K562 (cell line): ENCODE data around the gene ZBTB32. TPM values are rescaled to one million over a fixed set of nuclear protein-coding genes. Genes with fewer than 3 reads are reported as not detected.
A peak's percentile ranks its signal among the peaks of the same experiment; 100 is the strongest.

Experiments
- BCL6 ChIP-seq: fragments of 250-450 bp; sonication (Bioruptor Pico); IDR thresholded peaks from 2 replicates; pipeline ENCODE4 v1.4.0; 2020
- BRD4 ChIP-seq: fragments of 200-600 bp; sonication (generic); IDR thresholded peaks from 2 replicates; pipeline ENCODE4 v1.6.1; 2017; ENCODE audit warnings: inconsistent platforms
- EWSR1 ChIP-seq: fragments of 450-650 bp; IDR thresholded peaks from 2 replicates; pipeline ENCODE4 v1.6.1; 2018; ENCODE audit warnings: borderline replicate concordance, mild to moderate bottlenecking, low read depth, moderate library complexity; ENCODE audit not compliant: partially characterized antibody
- GATAD2B ChIP-seq: fragments of 450-650 bp; IDR thresholded peaks from 2 replicates; pipeline ENCODE4 v1.6.1; 2017; ENCODE audit warnings: mild to moderate bottlenecking, borderline replicate concordance
- KDM2B ChIP-seq: fragments of 250-450 bp; sonication (Bioruptor Pico); IDR thresholded peaks from 2 replicates; pipeline ENCODE4 v1.8.0; 2021; ENCODE audit warnings: mild to moderate bottlenecking, moderate library complexity
- KLF10 ChIP-seq: fragments of 250-450 bp; sonication (Bioruptor Pico); IDR thresholded peaks from 2 replicates; pipeline ENCODE4 v1.6.1; 2021; ENCODE audit warnings: matching md5 sums
- MTA3 ChIP-seq: fragments of 450-650 bp; formaldehyde crosslinking; IDR thresholded peaks from 2 replicates; pipeline ENCODE4 v1.6.1; 2017; ENCODE audit warnings: mild to moderate bottlenecking, borderline replicate concordance
- PYGO2 ChIP-seq: fragments of 450-650 bp; IDR thresholded peaks from 2 replicates; pipeline ENCODE4 v1.6.1; 2016; ENCODE audit warnings: mild to moderate bottlenecking, missing genetic modification characterization, moderate library complexity, missing compliant biosample characterization
- SRF ChIP-seq, 2 experiments: fragments of 250-450, 450-650 bp in 1 of 2; sonication (Bioruptor Pico) in 1 of 2; sonication (generic) in 1 of 2; formaldehyde crosslinking; IDR thresholded peaks; 2 replicates each; pipeline versions ENCODE4 v1.5.0 to v1.5.1; 2020 to 2022; ENCODE audit warnings: mild to moderate bottlenecking in 1 of 2, missing genetic modification reagents in 1 of 2
- TFE3 ChIP-seq: fragments of 450-650 bp; formaldehyde crosslinking; IDR thresholded peaks from 2 replicates; pipeline ENCODE4 v1.4.0; 2020; ENCODE audit warnings: mild to moderate bottlenecking, mixed read lengths
- THRAP3 ChIP-seq: fragments of 450-650 bp; IDR thresholded peaks from 2 replicates; pipeline ENCODE4 v1.6.1; 2016; ENCODE audit warnings: mild to moderate bottlenecking, inconsistent platforms, borderline replicate concordance
- ZBTB7A ChIP-seq: IDR thresholded peaks from 2 replicates; pipeline ENCODE4 v1.6.1; 2011; ENCODE audit warnings: low read depth, mild to moderate bottlenecking, low read length, moderate library complexity, borderline replicate concordance; ENCODE audit not compliant: control insufficient read depth
- ZNF408 ChIP-seq: fragments of 250-450 bp; sonication (Bioruptor Pico); IDR thresholded peaks from 2 replicates; pipeline ENCODE4 v1.4.0; 2020; ENCODE audit warnings: low read depth, mild to moderate bottlenecking, moderate library complexity
- polyA plus RNA-seq, 8 experiments: library from polyadenylated mRNA; depleted of rRNA in 4 of 8; stranded (reverse) in 5 of 8; unstranded in 3 of 8; fragments of >200 nt; fragmentation: Nextera tagmentation in 2 of 8; fragmentation: Illumina TruSeq in 1 of 8; extraction: Ambion mirVana in 2 of 8; extraction: Trizol in 1 of 8; gene quantifications; 2 replicates each; pipeline versions ENCODE4 v1.2.1 to v1.2.3, GENCODE V29; 2011 to 2014; ENCODE audit warnings: inconsistent platforms in 1 of 8, missing spikeins in 1 of 8
- total RNA-seq, 7 experiments: library from RNA; depleted of rRNA in 6 of 7; stranded (reverse); fragments of >200 nt in 6 of 7; fragmentation: Illumina TruSeq in 2 of 7; extraction: Trizol in 2 of 7; gene quantifications; 2 replicates each; pipeline versions ENCODE4 v1.2.1 to v1.2.3, GENCODE V29; 2011 to 2021; ENCODE audit warnings: low replicate concordance in 1 of 7
- TF ChIP-seq, protein P1 (sequence below): fragments of 250-450 bp; sonication (Bioruptor Pico); IDR thresholded peaks from 2 replicates; pipeline ENCODE4 v1.4.0; 2020
- TF ChIP-seq, protein P2 (sequence below): fragments of 200-800 bp; sonication (Bioruptor generic); IDR thresholded peaks from 2 replicates; pipeline ENCODE4 v1.6.1; 2017; ENCODE audit warnings: missing genetic modification characterization, missing compliant biosample characterization
- TF ChIP-seq, protein P3 (sequence below): conservative IDR thresholded peaks from 2 replicates; pipeline ENCODE4 v1.6.1; 2011; ENCODE audit warnings: low read depth, mild to moderate bottlenecking, low read length; ENCODE audit not compliant: control insufficient read depth

The ZBTB32 gene
- total and polyA plus RNA-seq, 9 of the 15 experiments (the other 6 are each of a cell fraction or from before 2014, with no cell fraction given): 0.20 TPM; not detected in 8

DNA sequence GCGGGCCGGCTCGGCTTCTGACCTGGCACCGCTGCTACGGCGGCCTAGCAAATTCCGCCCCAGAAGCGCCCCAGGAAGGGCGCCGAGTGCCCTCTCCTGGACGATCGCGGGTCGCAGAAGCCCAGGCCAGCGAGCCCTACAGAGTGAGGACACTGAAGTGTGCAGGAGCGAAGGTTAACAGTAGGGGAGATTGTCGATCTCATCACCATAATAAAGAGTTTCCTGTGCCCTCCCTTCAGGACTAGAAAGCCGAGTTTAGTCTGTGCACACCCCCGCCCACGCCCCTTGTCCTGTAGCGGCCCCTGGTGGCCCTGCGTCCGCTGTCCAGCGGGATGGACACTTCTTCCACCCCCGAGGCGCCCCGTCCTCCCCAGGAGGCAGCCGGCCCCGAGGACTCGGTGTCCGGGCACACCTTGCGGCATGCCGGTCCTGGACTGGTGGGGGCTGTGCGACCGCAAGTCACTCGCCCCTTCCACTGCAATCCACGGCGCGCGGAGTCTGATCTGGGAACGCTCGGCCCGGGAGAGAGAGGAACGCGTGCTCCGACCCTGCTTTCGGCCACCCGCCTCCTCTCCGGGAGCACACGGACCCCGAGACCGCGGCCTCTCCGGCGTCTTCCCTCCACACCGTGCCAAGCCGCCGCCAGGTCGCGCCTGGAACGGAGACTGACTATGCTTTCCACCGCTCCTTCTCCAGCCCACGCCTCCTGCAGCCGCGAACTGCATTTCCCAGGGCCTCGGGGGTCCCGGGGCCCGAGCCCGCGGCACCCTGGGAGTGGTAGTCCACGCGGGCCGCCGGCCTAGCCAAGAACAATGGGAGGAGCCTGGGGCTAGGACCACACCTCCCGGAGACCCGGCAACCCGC, 12.7 kb downstream of the ZBTB32 start (continued):
- TF ChIP-seq, protein P1, sequence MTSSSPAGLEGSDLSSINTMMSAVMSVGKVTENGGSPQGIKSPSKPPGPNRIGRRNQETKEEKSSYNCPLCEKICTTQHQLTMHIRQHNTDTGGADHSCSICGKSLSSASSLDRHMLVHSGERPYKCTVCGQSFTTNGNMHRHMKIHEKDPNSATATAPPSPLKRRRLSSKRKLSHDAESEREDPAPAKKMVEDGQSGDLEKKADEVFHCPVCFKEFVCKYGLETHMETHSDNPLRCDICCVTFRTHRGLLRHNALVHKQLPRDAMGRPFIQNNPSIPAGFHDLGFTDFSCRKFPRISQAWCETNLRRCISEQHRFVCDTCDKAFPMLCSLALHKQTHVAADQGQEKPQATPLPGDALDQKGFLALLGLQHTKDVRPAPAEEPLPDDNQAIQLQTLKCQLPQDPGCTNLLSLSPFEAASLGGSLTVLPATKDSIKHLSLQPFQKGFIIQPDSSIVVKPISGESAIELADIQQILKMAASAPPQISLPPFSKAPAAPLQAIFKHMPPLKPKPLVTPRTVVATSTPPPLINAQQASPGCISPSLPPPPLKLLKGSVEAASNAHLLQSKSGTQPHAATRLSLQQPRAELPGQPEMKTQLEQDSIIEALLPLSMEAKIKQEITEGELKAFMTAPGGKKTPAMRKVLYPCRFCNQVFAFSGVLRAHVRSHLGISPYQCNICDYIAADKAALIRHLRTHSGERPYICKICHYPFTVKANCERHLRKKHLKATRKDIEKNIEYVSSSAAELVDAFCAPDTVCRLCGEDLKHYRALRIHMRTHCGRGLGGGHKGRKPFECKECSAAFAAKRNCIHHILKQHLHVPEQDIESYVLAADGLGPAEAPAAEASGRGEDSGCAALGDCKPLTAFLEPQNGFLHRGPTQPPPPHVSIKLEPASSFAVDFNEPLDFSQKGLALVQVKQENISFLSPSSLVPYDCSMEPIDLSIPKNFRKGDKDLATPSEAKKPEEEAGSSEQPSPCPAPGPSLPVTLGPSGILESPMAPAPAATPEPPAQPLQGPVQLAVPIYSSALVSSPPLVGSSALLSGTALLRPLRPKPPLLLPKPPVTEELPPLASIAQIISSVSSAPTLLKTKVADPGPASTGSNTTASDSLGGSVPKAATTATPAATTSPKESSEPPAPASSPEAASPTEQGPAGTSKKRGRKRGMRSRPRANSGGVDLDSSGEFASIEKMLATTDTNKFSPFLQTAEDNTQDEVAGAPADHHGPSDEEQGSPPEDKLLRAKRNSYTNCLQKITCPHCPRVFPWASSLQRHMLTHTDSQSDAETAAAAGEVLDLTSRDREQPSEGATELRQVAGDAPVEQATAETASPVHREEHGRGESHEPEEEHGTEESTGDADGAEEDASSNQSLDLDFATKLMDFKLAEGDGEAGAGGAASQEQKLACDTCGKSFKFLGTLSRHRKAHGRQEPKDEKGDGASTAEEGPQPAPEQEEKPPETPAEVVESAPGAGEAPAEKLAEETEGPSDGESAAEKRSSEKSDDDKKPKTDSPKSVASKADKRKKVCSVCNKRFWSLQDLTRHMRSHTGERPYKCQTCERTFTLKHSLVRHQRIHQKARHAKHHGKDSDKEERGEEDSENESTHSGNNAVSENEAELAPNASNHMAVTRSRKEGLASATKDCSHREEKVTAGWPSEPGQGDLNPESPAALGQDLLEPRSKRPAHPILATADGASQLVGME (CRISPR knock-in tag): 0 out of 2 replicates have a peak, but pooled peaks have one; percentile 62
- TF ChIP-seq EWSR1 (no peak), TFE3 (CRISPR knock-in tag) (no peak), ZNF408 (CRISPR knock-in tag) (no peak), KLF10 (CRISPR knock-in tag) (no peak), THRAP3 (no peak), ZBTB7A (peak; percentile 95; the same call in 1 of the 2 replicates), GATAD2B (no peak), KDM2B (0 out of 2 replicates have a peak, but pooled peaks have one; percentile 25), BCL6 (CRISPR knock-in tag) (no peak), SRF (CRISPR knock-in tag; IDR thresholded peaks at IDR 0.05) (no peak; a peak in 1 of 4 replicates), MTA3 (peak; percentile 63; the same call in 1 of the 2 replicates), PYGO2 (tag) (no peak), BRD4 (no peak)
- TF ChIP-seq, protein P2, sequence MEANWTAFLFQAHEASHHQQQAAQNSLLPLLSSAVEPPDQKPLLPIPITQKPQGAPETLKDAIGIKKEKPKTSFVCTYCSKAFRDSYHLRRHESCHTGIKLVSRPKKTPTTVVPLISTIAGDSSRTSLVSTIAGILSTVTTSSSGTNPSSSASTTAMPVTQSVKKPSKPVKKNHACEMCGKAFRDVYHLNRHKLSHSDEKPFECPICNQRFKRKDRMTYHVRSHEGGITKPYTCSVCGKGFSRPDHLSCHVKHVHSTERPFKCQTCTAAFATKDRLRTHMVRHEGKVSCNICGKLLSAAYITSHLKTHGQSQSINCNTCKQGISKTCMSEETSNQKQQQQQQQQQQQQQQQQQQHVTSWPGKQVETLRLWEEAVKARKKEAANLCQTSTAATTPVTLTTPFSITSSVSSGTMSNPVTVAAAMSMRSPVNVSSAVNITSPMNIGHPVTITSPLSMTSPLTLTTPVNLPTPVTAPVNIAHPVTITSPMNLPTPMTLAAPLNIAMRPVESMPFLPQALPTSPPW (CRISPR knock-in tag): no peak
- TF ChIP-seq, protein P3, sequence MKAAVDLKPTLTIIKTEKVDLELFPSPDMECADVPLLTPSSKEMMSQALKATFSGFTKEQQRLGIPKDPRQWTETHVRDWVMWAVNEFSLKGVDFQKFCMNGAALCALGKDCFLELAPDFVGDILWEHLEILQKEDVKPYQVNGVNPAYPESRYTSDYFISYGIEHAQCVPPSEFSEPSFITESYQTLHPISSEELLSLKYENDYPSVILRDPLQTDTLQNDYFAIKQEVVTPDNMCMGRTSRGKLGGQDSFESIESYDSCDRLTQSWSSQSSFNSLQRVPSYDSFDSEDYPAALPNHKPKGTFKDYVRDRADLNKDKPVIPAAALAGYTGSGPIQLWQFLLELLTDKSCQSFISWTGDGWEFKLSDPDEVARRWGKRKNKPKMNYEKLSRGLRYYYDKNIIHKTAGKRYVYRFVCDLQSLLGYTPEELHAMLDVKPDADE: peak; percentile 99
